Stomach smooth muscle (tissue), 2 donors: ENCODE measurements around the gene RASSF1.
A peak's percentile ranks its signal among the peaks of the same experiment; 100 is the strongest.

Source experiments
- H3K27ac ChIP-seq: one replicate; pipeline ENCODE4 v1.7.0; 2013; ENCODE audit warnings: mild to moderate bottlenecking, low read length, inconsistent platforms
- H3K27me3 ChIP-seq, 2 donors: one replicate each; pipeline ENCODE4 v1.7.0; 2013; ENCODE audit warnings: low read length in 2 of 2; ENCODE audit not compliant: insufficient read depth in 2 of 2, control insufficient read depth in 1 of 2
- H3K36me3 ChIP-seq, 2 donors: one replicate each; pipeline ENCODE4 v1.7.0; 2013; ENCODE audit warnings: low read length in 2 of 2; ENCODE audit not compliant: control insufficient read depth in 2 of 2, insufficient read depth in 2 of 2
- H3K4me1 ChIP-seq: one replicate; pipeline ENCODE4 v1.7.0; 2013; ENCODE audit warnings: low read length; ENCODE audit not compliant: control insufficient read depth, insufficient read depth
- H3K4me3 ChIP-seq, 2 donors: one replicate each; pipeline ENCODE4 v1.7.0; 2013; ENCODE audit warnings: low read length in 2 of 2
- H3K9ac ChIP-seq, 2 donors: one replicate each; pipeline ENCODE4 v1.7.0; 2013; ENCODE audit warnings: low read length in 2 of 2, mild to moderate bottlenecking in 1 of 2
- H3K9me3 ChIP-seq, 2 donors: one replicate each; pipeline ENCODE4 v1.7.0; 2013; ENCODE audit warnings: low read length in 2 of 2; ENCODE audit not compliant: control insufficient read depth in 2 of 2
- donor health status: healthy.
- donor health status: Pancreatic carcinoma.

Gene RASSF1

GRCh38 chr3:50354186-50354764 is 13.6 kb upstream of the RASSF1 start:
- H3K4me1 ChIP-seq = peaks cover 67% of the 10 kb centered on the region

DNA sequence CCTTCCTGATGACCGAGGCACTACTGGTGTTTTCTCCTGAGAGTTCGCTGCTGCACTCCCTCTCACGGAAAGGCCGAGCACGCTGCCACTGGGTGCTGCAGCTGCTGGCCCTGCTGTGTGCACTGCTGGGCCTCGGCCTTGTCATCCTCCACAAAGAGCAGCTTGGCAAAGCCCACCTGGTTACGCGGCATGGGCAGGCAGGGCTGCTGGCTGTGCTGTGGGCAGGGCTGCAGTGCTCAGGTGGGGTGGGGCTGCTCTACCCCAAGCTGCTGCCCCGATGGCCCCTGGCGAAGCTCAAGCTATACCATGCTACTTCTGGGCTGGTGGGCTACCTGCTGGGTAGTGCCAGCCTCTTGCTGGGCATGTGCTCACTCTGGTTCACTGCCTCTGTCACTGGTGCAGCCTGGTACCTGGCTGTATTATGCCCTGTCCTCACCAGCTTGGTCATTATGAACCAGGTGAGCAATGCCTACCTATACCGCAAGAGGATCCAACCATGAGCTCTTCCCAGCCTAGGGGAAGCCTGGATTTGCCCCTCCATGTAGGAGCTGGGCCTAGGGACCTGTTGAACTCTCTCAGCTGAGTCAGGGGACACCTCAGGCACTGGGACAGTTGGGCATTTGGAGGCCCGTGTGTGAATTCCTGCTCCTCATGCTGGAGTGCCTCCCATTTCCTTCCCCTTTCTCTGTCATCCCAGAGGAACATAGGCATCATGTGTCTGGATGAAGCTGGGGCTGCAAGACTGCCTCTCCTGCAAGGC is 12.8 kb upstream of the RASSF1 start:
- H3K4me3 ChIP-seq = no peak overlapping the region
- H3K9ac ChIP-seq = no peak overlapping the region
- peaks cover 65% of the 10 kb centered on the region for H3K4me1 ChIP-seq
- H3K27ac ChIP-seq = no peak overlapping the region
- H3K36me3 ChIP-seq = peaks cover 7 to 34% of the 10 kb centered on the region in 2 donors
- no peaks in the 10 kb centered on the region for H3K9me3 ChIP-seq
- H3K27me3 ChIP-seq = no peaks in the 10 kb centered on the region

More at GRCh38 chr3:50354186-50354764, 13.6 kb upstream of the RASSF1 start:
- Histone ChIP-seq H3K9ac (no peak overlapping the region), H3K27me3 (no peaks in the 10 kb centered on the region), H3K36me3 (peaks cover 7 to 31% of the 10 kb centered on the region in 2 donors), H3K9me3 (no peaks in the 10 kb centered on the region), H3K27ac (no peak overlapping the region), H3K4me3 (no peak overlapping the region)

- peaks cover 61% of the 10 kb centered on the region for H3K4me1 ChIP-seq
- H3K27me3 ChIP-seq = no peaks in the 10 kb centered on the region
- H3K9ac ChIP-seq = no peak overlapping the region
- H3K9me3 ChIP-seq = no peaks in the 10 kb centered on the region
- H3K36me3 ChIP-seq = peaks cover 7 to 40% of the 10 kb centered on the region in 2 donors
- no peak overlapping the region for H3K27ac ChIP-seq
- H3K4me3 ChIP-seq = no peak overlapping the region
These were observed 12.1 kb upstream of the RASSF1 start for GRCh38 chr3:50352781-50353180.

DNA sequence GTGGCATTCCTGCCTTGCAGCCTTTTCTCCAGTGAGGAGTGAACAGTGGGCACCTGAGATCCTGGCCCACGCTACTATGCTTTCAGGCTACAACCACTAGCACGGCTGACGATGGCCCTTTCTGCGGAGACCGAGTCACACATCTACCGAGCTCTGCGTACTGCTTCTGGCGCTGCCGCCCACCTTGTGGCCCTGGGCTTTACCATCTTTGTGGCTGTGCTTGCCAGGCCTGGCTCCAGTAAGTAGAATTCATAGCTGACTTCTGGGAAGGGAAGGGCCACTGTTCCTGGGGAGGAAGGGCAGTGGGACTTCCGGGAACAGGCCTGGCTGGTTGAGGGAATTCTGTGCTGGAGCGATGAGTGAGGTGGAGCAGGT is 10.7 kb upstream of the RASSF1 start:
- Histone ChIP-seq H3K27me3 (no peaks in the 10 kb centered on the region), H3K9me3 (no peaks in the 10 kb centered on the region), H3K4me3 (peak overlapping the region; percentile 83 to 99), H3K27ac (peak overlapping the region; percentile 90), H3K9ac (peak overlapping the region; percentile 42 to 74), H3K36me3 (peaks cover 4 to 39% of the 10 kb centered on the region in 2 donors), H3K4me1 (peaks cover 49% of the 10 kb centered on the region)

DNA sequence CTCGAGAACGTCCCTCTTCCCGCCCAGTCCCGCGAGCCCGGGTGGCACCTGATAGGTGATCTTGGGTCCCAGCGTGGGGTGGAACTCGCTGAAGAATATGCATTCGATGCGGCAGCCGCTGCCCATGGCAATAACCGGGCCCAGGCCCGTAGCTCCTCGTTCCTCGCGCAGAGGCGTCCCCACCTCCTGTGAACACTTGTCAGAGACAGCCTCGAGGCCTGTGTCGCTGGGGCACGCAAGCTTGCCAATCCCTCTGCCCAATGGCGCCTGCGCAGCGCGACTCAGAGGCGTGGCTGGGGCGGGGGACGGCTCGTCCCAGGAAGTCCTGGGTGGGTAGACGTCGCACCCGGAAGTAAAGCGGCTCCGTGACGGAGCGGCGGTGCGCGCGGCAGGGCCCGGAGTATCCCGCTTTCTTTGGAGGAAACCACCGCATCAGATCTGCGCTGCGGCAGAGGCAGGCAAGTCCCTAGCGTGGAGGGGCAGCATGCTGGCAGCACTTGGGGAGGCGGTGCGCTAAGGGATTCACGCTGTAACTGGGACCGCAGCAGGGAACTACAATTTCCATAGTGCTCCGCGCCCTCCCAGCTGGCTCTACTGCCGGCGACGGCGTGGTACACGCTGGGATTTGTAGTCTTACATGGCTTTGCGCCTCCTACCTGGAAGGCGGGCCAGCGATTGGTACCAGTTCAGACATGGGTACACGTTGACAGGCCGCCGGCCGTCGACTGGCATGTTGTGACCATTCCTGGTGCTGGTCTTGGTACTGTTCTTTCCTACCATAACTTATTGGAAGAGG is 10.1 kb upstream of the RASSF1 start, which contains the start of the genes CYB561D2 and NPRL2:
Gene CYB561D2 (plus strand): TSS at position 336 of the 796 bp plus-strand sequence. CDS start 572 bp downstream, outside the sequence.
Gene NPRL2 (minus strand): TSS at position 249 of the 796 bp plus-strand sequence. CDS start 123 bp downstream, at position 126.
- no peaks in the 10 kb centered on the region for H3K9me3 ChIP-seq
- H3K27me3 ChIP-seq = no peaks in the 10 kb centered on the region
- peak within 1 kb of the TSS; percentile 74 to 89 for H3K9ac ChIP-seq
- H3K27ac ChIP-seq = peak within 1 kb of the TSS; percentile 90
- H3K36me3 ChIP-seq = peaks cover 4 to 38% of the 10 kb centered on the region in 2 donors
- H3K4me1 ChIP-seq = peaks cover 45% of the 10 kb centered on the region
- H3K4me3 ChIP-seq = peak within 1 kb of the TSS; percentile 83 to 99

GRCh38 chr3:50350213-50350526 is 9.5 kb upstream of the RASSF1 start:
- H3K4me1 ChIP-seq = peaks cover 45% of the 10 kb centered on the region
- H3K36me3 ChIP-seq = peaks cover 4 to 32% of the 10 kb centered on the region in 2 donors
- H3K27ac ChIP-seq = peak overlapping the region; percentile 90
- peaks cover 0 to 3% of the 10 kb centered on the region in 2 donors for H3K27me3 ChIP-seq
- H3K9ac ChIP-seq = peak overlapping the region; percentile 74 to 89
- peak overlapping the region; percentile 83 to 99 for H3K4me3 ChIP-seq
- H3K9me3 ChIP-seq = no peaks in the 10 kb centered on the region

DNA sequence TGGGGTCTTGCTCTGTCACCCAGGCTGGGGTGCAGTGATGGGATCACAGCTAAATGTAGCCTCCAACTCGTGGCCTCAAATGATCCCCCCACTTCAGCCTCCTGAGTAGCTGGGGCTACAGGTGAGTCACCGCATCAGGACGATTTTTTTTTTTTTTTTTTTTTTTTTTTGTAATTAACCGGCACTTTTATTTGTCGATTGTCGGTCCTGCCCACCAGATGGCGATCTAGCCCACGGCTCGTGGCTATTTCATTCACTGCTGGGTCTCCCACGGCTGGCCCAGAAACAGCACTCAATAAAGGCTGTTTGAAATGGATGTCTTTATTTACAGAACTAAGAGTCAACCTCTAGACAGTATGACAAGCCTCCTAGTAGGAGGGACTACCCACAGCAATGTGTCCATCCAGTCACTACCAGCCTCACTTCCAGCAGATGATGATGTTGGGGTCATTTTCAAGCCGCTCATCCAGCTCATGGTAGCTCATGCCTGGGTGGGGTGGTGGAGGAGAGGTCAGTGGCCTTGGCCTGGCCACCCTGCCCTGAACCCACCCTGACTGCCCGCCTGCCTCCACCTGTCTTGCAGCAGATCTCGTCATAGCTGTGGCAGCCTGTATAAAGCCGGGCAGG is 6.7 kb upstream of the RASSF1 start:
- Histone ChIP-seq H3K4me1 (peaks cover 43% of the 10 kb centered on the region), H3K9ac (no peak overlapping the region), H3K4me3 (no peak overlapping the region), H3K27ac (no peak overlapping the region), H3K9me3 (no peaks in the 10 kb centered on the region), H3K27me3 (peaks cover 3 to 4% of the 10 kb centered on the region in 2 donors), H3K36me3 (peaks cover 0 to 14% of the 10 kb centered on the region in 2 donors)

DNA sequence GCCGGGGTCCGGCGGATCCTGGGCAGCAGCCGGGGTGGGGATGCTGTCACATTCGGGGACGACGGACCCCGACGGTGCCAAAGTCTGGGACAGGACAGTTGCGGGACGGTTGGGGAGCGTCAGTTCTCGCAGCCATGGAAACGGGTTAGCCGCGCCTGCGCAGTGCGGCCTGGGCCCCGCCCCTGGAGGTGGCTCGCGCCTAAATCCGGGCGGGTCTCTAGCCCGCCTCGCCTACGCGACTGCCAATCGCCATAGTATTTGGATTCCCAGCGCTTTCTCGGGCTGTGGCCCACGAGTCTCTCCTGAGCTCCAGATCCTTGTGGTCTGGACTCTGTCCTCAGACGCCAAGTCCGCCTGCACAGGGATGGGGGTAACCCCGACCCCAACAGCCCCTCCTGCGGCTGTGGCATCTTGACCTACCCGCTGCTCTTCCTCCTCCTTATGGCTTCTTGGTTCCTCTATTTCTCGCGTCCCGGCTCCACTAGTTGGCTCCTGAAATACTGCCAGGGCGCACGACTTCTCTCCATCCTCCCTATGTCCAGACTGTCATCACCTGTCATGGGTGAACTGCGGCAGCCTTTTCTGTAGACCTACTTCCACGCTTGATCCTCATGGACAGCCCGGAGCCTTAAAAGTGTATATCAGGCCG is 5.1 kb upstream of the RASSF1 start, which contains the start of gene ZMYND10:
Gene ZMYND10 (minus strand): TSS at position 147 of the 649 bp plus-strand sequence. CDS start 153 bp downstream, outside the sequence.
- peaks cover 40% of the 10 kb centered on the region for H3K4me1 ChIP-seq

DNA sequence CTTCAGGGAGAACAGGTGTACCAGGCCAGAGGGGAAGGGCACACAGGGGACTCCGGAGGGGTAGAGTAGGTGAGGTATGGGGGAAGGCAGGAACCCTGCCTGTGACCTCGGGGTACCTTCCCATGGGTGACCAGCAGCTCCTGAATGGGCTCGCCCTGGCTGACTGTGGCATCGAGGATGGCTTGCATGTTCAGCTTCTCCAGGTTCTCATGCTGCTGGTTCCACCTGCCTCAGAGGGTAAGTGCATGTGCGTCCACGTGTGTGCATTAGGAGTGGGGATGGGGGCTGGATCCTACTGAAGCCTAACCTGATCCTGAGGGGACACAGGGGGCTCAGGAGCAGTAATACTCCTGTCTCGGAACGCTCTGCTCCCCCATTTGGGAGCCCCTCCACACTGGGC is 4.4 kb upstream of the RASSF1 start:
- H3K4me1 ChIP-seq = peaks cover 42% of the 10 kb centered on the region
- peak overlapping the region; percentile 33 to 69 for H3K4me3 ChIP-seq
- H3K27me3 ChIP-seq = peaks cover 3 to 4% of the 10 kb centered on the region in 2 donors
- H3K9me3 ChIP-seq = no peaks in the 10 kb centered on the region
- H3K36me3 ChIP-seq = peaks cover 0 to 14% of the 10 kb centered on the region in 2 donors
- H3K27ac ChIP-seq = no peak overlapping the region
- H3K9ac ChIP-seq = peak overlapping the region in 1 of 2 donors; percentile 46

More for the DNA sequence above, 5.1 kb upstream of the RASSF1 start, which contains the start of gene ZMYND10:
- H3K27ac ChIP-seq = no peak within 1 kb of the TSS
- peaks cover 0 to 14% of the 10 kb centered on the region in 2 donors for H3K36me3 ChIP-seq
- H3K27me3 ChIP-seq = peaks cover 3 to 4% of the 10 kb centered on the region in 2 donors
- peak within 1 kb of the TSS; percentile 36 to 46 for H3K9ac ChIP-seq
- H3K9me3 ChIP-seq = no peaks in the 10 kb centered on the region
- H3K4me3 ChIP-seq = peak within 1 kb of the TSS; percentile 33 to 69
